H1 (cell line): ENCODE data around the gene TK2. TPM values are rescaled to one million over a fixed set of nuclear protein-coding genes. Genes with fewer than 3 reads are reported as not detected.

Experiments
- CTCF ChIA-PET: fragments of 300-600 bp; sonication (Branson Sonifier 250); formaldehyde crosslinking; loops from one replicate; lab custom pipeline; 2021; ENCODE audit not compliant: partially characterized antibody; lab: Charles Lee
- POLR2A ChIA-PET: fragments of 300-600 bp; sonication (Branson Sonifier 250); formaldehyde crosslinking; loops from one replicate; lab custom pipeline; 2021; ENCODE audit warnings: inconsistent platforms; ENCODE audit not compliant: partially characterized antibody; lab: Charles Lee
- DNase-seq, 2 experiments: peaks; one replicate each; pipeline versions ENCODE4 v3.0.0 to v3.0.0-alpha.2; 2010 to 2022; ENCODE audit warnings: low spot score in 2 of 2, low read depth in 1 of 2, mixed read lengths in 1 of 2
- FAIRE-seq: peaks from 2 replicates; lab custom pipeline; 2011; peaks lifted over from hg19 to GRCh38; lab: Jason Lieb, UNC
- H2AFZ ChIP-seq: 2 replicates; pipeline ENCODE4 v1.8.1; 2012; ENCODE audit warnings: low read length, inconsistent platforms
- H2AK5ac ChIP-seq: 2 replicates; pipeline ENCODE4 v1.6.1; 2013; ENCODE audit warnings: low read depth, low read length
- H2BK120ac ChIP-seq: replicated peaks from 2 replicates; pipeline ENCODE3; 2013; ENCODE audit warnings: low read depth, low read length, inconsistent platforms
- H2BK12ac ChIP-seq: 2 replicates; pipeline ENCODE4 v1.6.1; 2013; ENCODE audit warnings: low read depth, low read length
- H2BK15ac ChIP-seq: 2 replicates; pipeline ENCODE4 v1.6.1; 2013; ENCODE audit warnings: low read length
- H2BK20ac ChIP-seq: 2 replicates; pipeline ENCODE4 v1.6.1; 2013; ENCODE audit warnings: low read length
- H2BK5ac ChIP-seq: 2 replicates; pipeline ENCODE4 v1.6.1; 2013; ENCODE audit warnings: low read depth, low read length
- H3K14ac ChIP-seq: 2 replicates; pipeline ENCODE4 v1.6.1; 2013; ENCODE audit warnings: inconsistent platforms; ENCODE audit not compliant: insufficient read length
- H3K18ac ChIP-seq: 2 replicates; pipeline ENCODE4 v1.6.1; 2013; ENCODE audit warnings: low read length; ENCODE audit errors: extremely low read depth
- H3K23ac ChIP-seq: 2 replicates; pipeline ENCODE4 v1.6.1; 2013; ENCODE audit warnings: inconsistent platforms; ENCODE audit not compliant: insufficient read length
- H3K23me2 ChIP-seq: 2 replicates; pipeline ENCODE4 v1.6.1; 2013; ENCODE audit warnings: low read depth, low read length
- H3K27ac ChIP-seq: 2 replicates; pipeline ENCODE4 v1.6.1; 2011; ENCODE audit warnings: low read depth, low read length, inconsistent platforms
- H3K27me3 ChIP-seq, 4 experiments: replicated peaks in 1 of 4; 1 replicate in 1 of 4; 2 replicates in 3 of 4; pipeline versions ENCODE4 v1.6.1 to v1.8.1; 2011 to 2013; ENCODE audit warnings: low read length in 3 of 4, mild to moderate bottlenecking in 3 of 4, inconsistent platforms in 2 of 4, mixed read lengths in 2 of 4, moderate library complexity in 1 of 4; ENCODE audit not compliant: control insufficient read depth in 3 of 4, insufficient read depth in 3 of 4; ENCODE audit errors: extremely low read depth in 1 of 4
- H3K36me3 ChIP-seq, 4 experiments: 2 replicates each; pipeline versions ENCODE4 v1.6.1 to v1.8.1; 2011 to 2013; ENCODE audit warnings: mild to moderate bottlenecking in 4 of 4, low read length in 3 of 4, moderate library complexity in 2 of 4, control low read depth in 1 of 4, inconsistent platforms in 1 of 4; ENCODE audit not compliant: insufficient read depth in 4 of 4, control insufficient read depth in 2 of 4
- H3K4ac ChIP-seq: replicated peaks from 2 replicates; pipeline ENCODE3; 2013; ENCODE audit warnings: low read length, low read depth, mixed read lengths, inconsistent platforms; ENCODE audit not compliant: insufficient read length
- H3K4me1 ChIP-seq, 4 experiments: replicated peaks in 1 of 4; 1 replicate in 1 of 4; 2 replicates in 3 of 4; pipeline versions ENCODE4 v1.6.1 to v1.8.1; 2011 to 2013; ENCODE audit warnings: low read length in 3 of 4, inconsistent platforms in 2 of 4, mixed read lengths in 1 of 4; ENCODE audit not compliant: insufficient read depth in 4 of 4, control insufficient read depth in 3 of 4
- H3K4me2 ChIP-seq, 2 experiments: 2 replicates each; pipeline versions ENCODE4 v1.6.1 to v1.8.1; 2011 to 2013; ENCODE audit warnings: low read depth in 2 of 2, low read length in 2 of 2, control low read depth in 1 of 2, inconsistent platforms in 1 of 2, mild to moderate bottlenecking in 1 of 2; ENCODE audit not compliant: insufficient read depth in 1 of 2
- H3K4me3 ChIP-seq, 4 experiments: fragments of 200-600, 300-600 bp in 1 of 4; sonication (generic), shearing (Covaris generic), sonication (Bioruptor Twin) in 1 of 4; 2 replicates each; pipeline versions ENCODE4 v1.5.1 to v1.8.1; 2011 to 2016; ENCODE audit warnings: low read length in 4 of 4, low read depth in 3 of 4, control low read depth in 2 of 4, inconsistent platforms in 2 of 4, mild to moderate bottlenecking in 2 of 4, mixed read lengths in 1 of 4, moderate library complexity in 1 of 4; ENCODE audit not compliant: insufficient read depth in 2 of 4; ENCODE audit errors: extremely low read depth in 1 of 4
- H3K56ac ChIP-seq: replicated peaks from 2 replicates; pipeline ENCODE3; 2013; ENCODE audit warnings: low read depth, mild to moderate bottlenecking, mixed read lengths, low read length, inconsistent platforms; ENCODE audit not compliant: insufficient read length
- H3K79me1 ChIP-seq: 2 replicates; pipeline ENCODE4 v1.6.1; 2013; ENCODE audit warnings: low read depth, low read length, control low read depth
- H3K79me2 ChIP-seq, 2 experiments: 2 replicates each; pipeline versions ENCODE4 v1.6.1 to v1.8.1; 2012 to 2013; ENCODE audit warnings: low read length in 2 of 2, mild to moderate bottlenecking in 2 of 2, inconsistent platforms in 1 of 2; ENCODE audit not compliant: insufficient read depth in 2 of 2, control insufficient read depth in 1 of 2
- H3K9ac ChIP-seq, 4 experiments: replicated peaks in 1 of 4; 1 replicate in 1 of 4; 2 replicates in 3 of 4; pipeline versions ENCODE4 v1.6.1 to v1.8.1; 2011 to 2013; ENCODE audit warnings: low read depth in 3 of 4, low read length in 3 of 4, control low read depth in 2 of 4, mild to moderate bottlenecking in 2 of 4, moderate library complexity in 2 of 4, inconsistent platforms in 1 of 4; ENCODE audit errors: extremely low read depth in 1 of 4
- H3K9me3 ChIP-seq, 2 experiments: 2 replicates each; pipeline versions ENCODE4 v1.6.1 to v1.8.1; 2012 to 2013; ENCODE audit warnings: mild to moderate bottlenecking in 2 of 2, moderate library complexity in 2 of 2, control low read depth in 1 of 2, inconsistent platforms in 1 of 2, low read depth in 1 of 2, low read length in 1 of 2, mixed read lengths in 1 of 2; ENCODE audit not compliant: insufficient read depth in 2 of 2
- H4K20me1 ChIP-seq, 2 experiments: replicated peaks in 1 of 2; 2 replicates each; pipeline versions ENCODE3 to v1.8.1; 2011 to 2013; ENCODE audit warnings: inconsistent platforms in 2 of 2, low read length in 2 of 2, mild to moderate bottlenecking in 1 of 2; ENCODE audit not compliant: insufficient read depth in 2 of 2, control insufficient read depth in 1 of 2
- H4K5ac ChIP-seq: 2 replicates; pipeline ENCODE4 v1.6.1; 2013; ENCODE audit warnings: low read length, low read depth, mixed read lengths, inconsistent platforms; ENCODE audit not compliant: insufficient read length
- H4K8ac ChIP-seq: 2 replicates; pipeline ENCODE4 v1.8.0; 2013; ENCODE audit warnings: mild to moderate bottlenecking, moderate library complexity, low read length, inconsistent platforms; ENCODE audit not compliant: insufficient read depth; ENCODE audit errors: extremely low read depth
- H4K91ac ChIP-seq: replicated peaks from 2 replicates; pipeline ENCODE3; 2013; ENCODE audit warnings: low read length, mixed read lengths, inconsistent platforms; ENCODE audit not compliant: insufficient read length
- BACH1 ChIP-seq: IDR thresholded peaks from 2 replicates; pipeline ENCODE4 v1.6.1; 2012; ENCODE audit warnings: low read length, improper control_type of control experiment
- CHD1 ChIP-seq: IDR thresholded peaks from 2 replicates; pipeline ENCODE4 v1.6.1; 2012; ENCODE audit warnings: low read depth, low read length, improper control_type of control experiment
- E2F6 ChIP-seq: IDR thresholded peaks from 2 replicates; pipeline ENCODE4 v1.6.1; 2012; ENCODE audit warnings: inconsistent platforms
- MAX ChIP-seq: IDR thresholded peaks from 2 replicates; pipeline ENCODE4 v1.6.1; 2012; ENCODE audit warnings: inconsistent platforms
- NRF1 ChIP-seq: IDR thresholded peaks from 2 replicates; pipeline ENCODE4 v1.6.1; 2011; ENCODE audit warnings: mild to moderate bottlenecking, low read depth, low read length, improper control_type of control experiment
- RAD21 ChIP-seq, 2 experiments: IDR thresholded peaks in 1 of 2; conservative IDR thresholded peaks in 1 of 2; 2 replicates each; pipeline ENCODE4 v1.6.1; 2011; ENCODE audit warnings: low read depth in 2 of 2, low read length in 2 of 2, improper control_type of control experiment in 1 of 2, inconsistent platforms in 1 of 2, mild to moderate bottlenecking in 1 of 2, moderate library complexity in 1 of 2
- WGBS, 2 experiments: shearing (Covaris generic) in 1 of 2; methylation state at CpG; one replicate each; pipeline versions ENCODE4 v1.1.6 to v1.1.7; 2013 to 2015; ENCODE audit warnings: low lambda C conversion rate in 2 of 2, mixed read lengths in 2 of 2, inconsistent platforms in 1 of 2, low coverage in 1 of 2, missing lambda C conversion rate in 1 of 2; ENCODE audit not compliant: insufficient replicate concordance in 2 of 2, insufficient coverage in 1 of 2, insufficient read length in 1 of 2; ENCODE audit errors: extremely low coverage in 1 of 2, missing lambda C conversion rate in 1 of 2; 5-methylcytosine and 5-hydroxymethylcytosine counted together
- polyA plus RNA-seq, 7 experiments: library from polyadenylated mRNA; depleted of rRNA in 3 of 7; stranded (reverse) in 5 of 7; unstranded in 2 of 7; fragments of >200 nt in 5 of 7; fragments of 200-250 nt in 2 of 7; gene quantifications; 1 replicate in 5 of 7; 2 replicates in 1 of 7; 4 replicates in 1 of 7; pipeline versions ENCODE4 v1.2.1 to v1.2.3, GENCODE V29; 2011 to 2013; ENCODE audit warnings: missing spikeins in 2 of 7, mixed read lengths in 2 of 7
- total RNA-seq: library from RNA; stranded (reverse); fragmentation: NEBNext Ultra II Directional; extraction: Animal tissue kit (Norgen Biotek cat#: 25700); gene quantifications from 2 replicates; pipeline ENCODE4 v1.2.1, GENCODE V29; 2021
- TF ChIP-seq, protein P1 (sequence below), 3 experiments: IDR thresholded peaks; 1 replicate in 2 of 3; 2 replicates in 1 of 3; pipeline versions ENCODE4 v1.5.1 to v1.6.1; 2011; ENCODE audit warnings: low read length in 3 of 3, mild to moderate bottlenecking in 3 of 3, inconsistent platforms in 2 of 3, low read depth in 1 of 3, moderate library complexity in 1 of 3; ENCODE audit not compliant: insufficient read depth in 1 of 3; ENCODE audit errors: control extremely low read depth in 1 of 3

Gene TK2
- total and polyA plus RNA-seq, 2 of the 8 experiments (the other 6 are each of a cell fraction or from before 2014, with no cell fraction given), result 2.7 to 3.6 TPM

DNA sequence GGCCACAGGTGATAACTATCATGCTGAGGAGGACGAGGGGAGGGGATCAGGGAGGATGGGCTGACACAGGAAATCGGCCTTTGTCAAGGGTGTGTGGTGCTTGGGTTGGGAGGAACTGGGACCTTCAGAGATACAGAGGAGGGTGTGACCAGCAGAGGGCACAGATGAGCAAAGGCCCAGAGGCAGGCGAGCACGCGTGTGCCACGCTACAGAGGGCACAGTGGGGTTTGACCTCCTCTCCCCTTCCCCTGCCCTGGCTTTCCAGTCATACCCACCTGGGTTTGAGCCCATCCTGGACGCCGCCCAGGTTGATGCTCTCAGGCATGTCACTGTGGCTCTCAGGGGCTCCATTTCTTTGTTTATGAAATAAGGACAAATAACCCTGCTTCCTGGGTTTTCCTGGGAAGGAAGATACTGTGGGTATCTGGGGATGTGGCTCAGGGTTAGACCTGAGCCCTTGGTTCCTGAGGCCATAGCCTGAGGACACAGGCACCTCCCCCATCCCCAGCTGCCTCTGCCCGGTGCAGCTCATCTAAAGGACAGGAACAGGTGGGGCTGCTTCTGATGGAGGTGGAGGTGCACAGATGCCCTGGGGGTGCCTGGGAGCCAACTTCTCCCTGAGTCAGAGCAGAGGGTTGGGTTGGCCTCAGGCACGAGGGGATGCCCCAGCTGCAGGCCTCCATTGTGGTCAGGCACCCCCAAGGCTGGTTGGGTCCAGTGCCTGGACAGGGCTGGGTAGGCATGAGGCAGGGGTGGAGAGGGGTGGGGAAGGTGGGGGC, 71.0 kb downstream of the TK2 start:
- H2BK5ac ChIP-seq, result no peak overlapping the region
- no peaks in the 10 kb centered on the region for H3K79me2 ChIP-seq
- no peak overlapping the region for H4K91ac ChIP-seq
- peak overlapping the region; percentile 15 for H3K4ac ChIP-seq
- H4K5ac ChIP-seq, result no peak overlapping the region
- no peak overlapping the region for H3K27ac ChIP-seq
- 47% methylated on average over 9 of the region's 10 CpGs; no CpG with 5 or more reads in 1 of the 2 experiments for WGBS, 2 experiments
- H2BK120ac ChIP-seq, result no peak overlapping the region
- CTCF ChIA-PET, result interaction anchor here (0.9 to 15.3 kb wide), 20 partner anchors 10 to 214 kb away, joined by 3 to 226 read pairs (median 4); partner anchors contain the start of genes BEAN1 and CKLF
- no peaks in the 10 kb centered on the region for H3K23me2 ChIP-seq
- DNase-seq (peak; percentile 59 to 81), FAIRE-seq (peak; percentile 88)
- no peak overlapping the region for H2BK20ac ChIP-seq
- no peak overlapping the region; the same call in 1 of the 2 replicates for H2BK12ac ChIP-seq
- no peaks in the 10 kb centered on the region for H3K79me1 ChIP-seq
- H4K8ac ChIP-seq, result no peak overlapping the region
- no peak overlapping the region for H2AFZ ChIP-seq
- H3K56ac ChIP-seq, result no peak overlapping the region
- H3K36me3 ChIP-seq, result no peaks in the 10 kb centered on the region
- no peak overlapping the region for H3K14ac ChIP-seq
- POLR2A ChIA-PET, result no interaction called here
- peak overlapping the region; percentile 81; the same call in 1 of the 2 replicates for H2BK15ac ChIP-seq
- H2AK5ac ChIP-seq, result no peak overlapping the region
- no peak overlapping the region for H3K4me3 ChIP-seq
- no peak overlapping the region for H3K18ac ChIP-seq
- no peaks in the 10 kb centered on the region for H4K20me1 ChIP-seq
- H3K23ac ChIP-seq, result no peak overlapping the region
- peaks cover 0 to 3% (median 0%) of the 10 kb centered on the region in 4 experiments; a peak in 1 of 7 replicates for H3K27me3 ChIP-seq
- no peak overlapping the region for H3K4me2 ChIP-seq
- H3K9me3 ChIP-seq, result no peaks in the 10 kb centered on the region
- H3K4me1 ChIP-seq, result peaks cover 0 to 8% (median 2%) of the 10 kb centered on the region in 4 experiments; a peak in 6 of 7 replicates
- H3K9ac ChIP-seq, result no peak overlapping the region
- TF ChIP-seq RAD21 (IDR thresholded peaks at IDR 0.05 in 1 of 2, conservative IDR thresholded peaks at IDR 0.05 in 1 of 2; ENCODE audit: low read depth in 2 of 2, low read length in 2 of 2), result peak; percentile 50 to 70
- peak; percentile 84 for TF ChIP-seq MAX
- peak; percentile 43; the same call in 1 of the 2 replicates for TF ChIP-seq BACH1
- no peak for TF ChIP-seq CHD1
- TF ChIP-seq, protein P1, sequence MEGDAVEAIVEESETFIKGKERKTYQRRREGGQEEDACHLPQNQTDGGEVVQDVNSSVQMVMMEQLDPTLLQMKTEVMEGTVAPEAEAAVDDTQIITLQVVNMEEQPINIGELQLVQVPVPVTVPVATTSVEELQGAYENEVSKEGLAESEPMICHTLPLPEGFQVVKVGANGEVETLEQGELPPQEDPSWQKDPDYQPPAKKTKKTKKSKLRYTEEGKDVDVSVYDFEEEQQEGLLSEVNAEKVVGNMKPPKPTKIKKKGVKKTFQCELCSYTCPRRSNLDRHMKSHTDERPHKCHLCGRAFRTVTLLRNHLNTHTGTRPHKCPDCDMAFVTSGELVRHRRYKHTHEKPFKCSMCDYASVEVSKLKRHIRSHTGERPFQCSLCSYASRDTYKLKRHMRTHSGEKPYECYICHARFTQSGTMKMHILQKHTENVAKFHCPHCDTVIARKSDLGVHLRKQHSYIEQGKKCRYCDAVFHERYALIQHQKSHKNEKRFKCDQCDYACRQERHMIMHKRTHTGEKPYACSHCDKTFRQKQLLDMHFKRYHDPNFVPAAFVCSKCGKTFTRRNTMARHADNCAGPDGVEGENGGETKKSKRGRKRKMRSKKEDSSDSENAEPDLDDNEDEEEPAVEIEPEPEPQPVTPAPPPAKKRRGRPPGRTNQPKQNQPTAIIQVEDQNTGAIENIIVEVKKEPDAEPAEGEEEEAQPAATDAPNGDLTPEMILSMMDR (IDR thresholded peaks at IDR 0.05; ENCODE audit: control extremely low read depth in 1 of 3, insufficient read depth in 1 of 3, low read depth in 1 of 3, low read length in 3 of 3), result peak; percentile 80 to 97 (median 91)
- TF ChIP-seq E2F6, result peak; percentile 44; the same call in 1 of the 2 replicates
- no peak for TF ChIP-seq NRF1
